GM12874 (cell line): ENCODE measurements around the gene TRIP4.

Experiments used
- CTCF ChIP-seq: IDR thresholded peaks from 2 replicates; pipeline ENCODE4 v1.5.1; 2011; ENCODE audit warnings: low read depth, mild to moderate bottlenecking, control low read depth, low read length, moderate library complexity; ENCODE audit not compliant: insufficient read depth

The TRIP4 gene

DNA sequence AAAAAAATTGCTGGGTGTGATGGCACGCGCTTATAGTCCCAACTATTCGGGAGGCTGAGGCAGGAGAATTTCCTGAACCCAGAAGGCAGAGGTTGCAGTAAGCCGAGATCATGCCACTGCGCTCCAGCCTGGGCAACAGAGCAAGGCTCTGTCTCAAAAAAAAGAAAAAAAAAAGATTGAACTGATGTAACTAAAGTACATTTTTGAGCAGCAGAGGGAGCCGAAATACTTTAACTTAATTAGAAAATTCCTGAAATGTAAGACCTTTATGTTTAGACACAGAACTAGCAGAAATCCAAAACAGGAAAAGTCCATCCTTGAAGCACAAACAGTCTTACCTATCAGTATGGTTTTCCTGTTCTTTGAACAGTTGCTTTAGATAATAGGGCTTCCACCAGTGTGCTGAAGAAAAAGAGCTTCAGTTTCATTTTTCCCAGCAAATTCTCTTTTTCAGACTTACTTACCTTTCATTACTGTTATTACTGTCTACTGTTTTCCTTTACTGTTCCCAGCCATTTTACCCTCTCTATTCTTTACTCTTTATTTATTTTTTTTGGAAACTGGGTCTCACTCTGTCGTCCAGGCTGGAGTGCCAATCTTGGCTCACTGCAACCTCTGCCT, 39.3 kb downstream of the TRIP4 start:
- TF ChIP-seq CTCF = no peak

DNA sequence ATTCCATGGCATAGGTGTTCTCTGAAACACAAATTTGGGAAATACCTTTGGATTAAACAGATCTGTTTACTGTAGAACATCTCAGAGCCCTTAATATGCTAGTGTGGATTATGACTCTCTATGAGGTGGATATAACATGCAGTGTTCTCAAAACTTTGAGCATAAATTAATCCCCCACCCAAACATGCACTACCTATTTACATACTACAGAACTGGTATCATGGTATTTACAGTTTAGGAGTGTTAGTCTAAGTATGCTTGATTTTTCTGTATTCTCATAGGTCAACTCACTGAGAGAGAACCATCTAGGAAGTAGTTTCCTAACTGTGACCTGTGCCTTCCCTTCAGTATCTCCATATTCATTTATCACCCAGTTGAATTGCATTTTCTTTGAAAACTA, 41.8 kb downstream of the TRIP4 start:
- TF ChIP-seq CTCF = no peak

DNA sequence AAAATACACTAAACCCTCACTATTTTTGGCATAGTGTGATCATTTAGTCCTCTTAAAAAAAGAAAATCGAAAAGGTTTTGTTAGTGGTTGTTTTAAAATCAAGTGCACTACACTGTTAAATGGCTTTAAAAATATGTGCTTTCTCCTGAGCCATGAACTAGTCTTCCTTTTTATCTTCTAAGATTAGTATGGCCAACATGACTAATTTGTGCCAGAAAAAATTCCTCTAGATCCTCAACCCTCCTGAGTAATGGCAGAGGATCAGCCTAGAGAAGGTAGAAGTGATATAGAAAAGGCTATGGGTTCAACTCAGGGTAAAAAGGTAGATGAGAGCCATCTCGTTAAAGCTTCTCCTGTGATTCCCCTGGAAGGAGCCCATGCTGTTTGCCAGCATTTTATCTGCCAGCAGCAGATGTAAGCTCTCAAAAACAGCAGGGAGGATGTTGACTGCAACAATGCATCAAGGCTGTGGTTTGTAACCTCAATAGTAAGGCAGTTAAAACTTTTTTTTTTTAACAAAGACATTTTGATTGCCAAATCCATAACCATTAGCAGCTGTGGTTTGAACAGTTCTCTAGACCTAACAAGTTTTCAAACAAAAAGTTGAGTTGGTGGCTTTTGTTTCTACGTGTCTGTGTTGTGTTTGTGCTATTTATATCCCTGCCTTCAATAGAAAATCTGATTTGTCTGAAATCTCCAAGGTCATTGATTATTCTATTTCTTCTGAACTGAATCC, 42.5 kb downstream of the TRIP4 start:
- TF ChIP-seq CTCF = no peak

DNA sequence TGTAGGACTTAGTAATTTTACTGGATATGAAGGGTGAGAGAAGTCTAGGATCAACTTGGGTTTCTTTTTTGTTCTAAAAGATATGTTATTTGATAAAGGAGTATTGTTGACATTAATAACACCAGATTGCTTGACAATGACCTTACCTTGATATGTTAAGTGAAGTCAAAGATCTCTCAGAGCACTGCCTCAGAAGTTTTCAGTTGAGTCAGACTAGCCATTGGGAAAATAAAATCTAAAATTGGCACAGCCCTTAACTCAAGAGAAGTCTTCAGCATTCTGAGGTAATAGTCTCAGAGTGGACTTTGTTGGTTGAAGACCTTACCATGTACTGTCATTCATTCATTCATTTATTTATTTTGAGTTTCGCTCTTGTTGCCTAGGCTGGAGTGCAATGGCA, 50.3 kb downstream of the TRIP4 start:
- no peak for TF ChIP-seq CTCF

GRCh38 chr15:64438653-64439447, 51.2 kb downstream of the TRIP4 start:
- TF ChIP-seq CTCF = no peak

- TF ChIP-seq CTCF = no peak
These were observed 54.2 kb downstream of the TRIP4 start for GRCh38 chr15:64441852-64442251.

DNA sequence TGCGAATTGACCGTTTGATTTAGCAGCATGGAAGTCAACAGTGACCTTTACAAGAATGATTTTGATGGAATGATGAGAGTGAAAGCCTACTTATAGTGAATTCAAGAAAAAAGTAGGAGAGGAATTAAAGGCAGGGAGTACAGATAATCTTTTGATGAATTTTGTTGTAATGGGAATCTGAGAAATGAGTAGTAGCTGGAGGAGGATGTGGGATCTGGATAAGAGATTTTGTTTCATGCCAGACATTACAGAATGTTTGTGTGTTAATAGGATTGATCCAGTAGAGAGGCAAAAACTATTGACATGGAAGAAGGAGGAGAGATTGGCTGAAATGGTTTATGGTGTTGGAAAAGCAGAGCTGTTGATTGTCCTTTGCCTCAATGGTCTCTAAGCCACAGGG, 55.4 kb downstream of the TRIP4 start:
- TF ChIP-seq CTCF = no peak
